Epithelial cell of esophagus (primary cell): ENCODE data around the gene GRPEL2.

ENCODE experiments used
- DNase-seq: peaks from one replicate; pipeline ENCODE4 v3.0.0; 2010; ENCODE audit warnings: low read depth
- H3K4me3 ChIP-seq: 2 replicates; pipeline ENCODE4 v1.5.1; 2011; ENCODE audit warnings: mild to moderate bottlenecking, low read length, control low read depth
- TF ChIP-seq, protein P1 (sequence below): IDR thresholded peaks from 2 replicates; pipeline ENCODE4 v1.5.1; 2011; ENCODE audit warnings: low read depth, mild to moderate bottlenecking, low read length, control low read depth, inconsistent platforms; ENCODE audit not compliant: insufficient read depth; ENCODE audit errors: missing control alignments

Gene GRPEL2

DNA sequence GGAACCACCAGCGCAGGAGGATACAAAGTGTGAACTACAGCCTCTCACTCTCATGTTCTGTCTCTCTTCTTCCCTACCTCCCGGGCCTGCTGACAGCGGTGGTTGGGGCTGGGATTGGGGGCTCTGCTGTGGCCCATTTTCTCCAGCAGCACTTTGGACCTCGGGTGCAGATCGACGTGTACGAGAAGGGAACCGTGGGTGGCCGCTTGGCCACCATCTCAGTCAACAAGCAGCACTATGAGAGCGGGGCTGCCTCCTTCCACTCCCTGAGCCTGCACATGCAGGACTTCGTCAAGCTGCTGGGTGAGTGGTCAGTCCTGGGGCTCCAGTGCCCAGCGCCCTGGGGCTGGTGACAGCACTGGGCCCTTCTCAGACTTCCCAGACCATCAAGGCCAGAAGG, 17.2 kb downstream of the GRPEL2 start:
- no peak for DNase-seq
- TF ChIP-seq, protein P1, sequence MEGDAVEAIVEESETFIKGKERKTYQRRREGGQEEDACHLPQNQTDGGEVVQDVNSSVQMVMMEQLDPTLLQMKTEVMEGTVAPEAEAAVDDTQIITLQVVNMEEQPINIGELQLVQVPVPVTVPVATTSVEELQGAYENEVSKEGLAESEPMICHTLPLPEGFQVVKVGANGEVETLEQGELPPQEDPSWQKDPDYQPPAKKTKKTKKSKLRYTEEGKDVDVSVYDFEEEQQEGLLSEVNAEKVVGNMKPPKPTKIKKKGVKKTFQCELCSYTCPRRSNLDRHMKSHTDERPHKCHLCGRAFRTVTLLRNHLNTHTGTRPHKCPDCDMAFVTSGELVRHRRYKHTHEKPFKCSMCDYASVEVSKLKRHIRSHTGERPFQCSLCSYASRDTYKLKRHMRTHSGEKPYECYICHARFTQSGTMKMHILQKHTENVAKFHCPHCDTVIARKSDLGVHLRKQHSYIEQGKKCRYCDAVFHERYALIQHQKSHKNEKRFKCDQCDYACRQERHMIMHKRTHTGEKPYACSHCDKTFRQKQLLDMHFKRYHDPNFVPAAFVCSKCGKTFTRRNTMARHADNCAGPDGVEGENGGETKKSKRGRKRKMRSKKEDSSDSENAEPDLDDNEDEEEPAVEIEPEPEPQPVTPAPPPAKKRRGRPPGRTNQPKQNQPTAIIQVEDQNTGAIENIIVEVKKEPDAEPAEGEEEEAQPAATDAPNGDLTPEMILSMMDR: no peak
- no peak overlapping the region for H3K4me3 ChIP-seq

DNA sequence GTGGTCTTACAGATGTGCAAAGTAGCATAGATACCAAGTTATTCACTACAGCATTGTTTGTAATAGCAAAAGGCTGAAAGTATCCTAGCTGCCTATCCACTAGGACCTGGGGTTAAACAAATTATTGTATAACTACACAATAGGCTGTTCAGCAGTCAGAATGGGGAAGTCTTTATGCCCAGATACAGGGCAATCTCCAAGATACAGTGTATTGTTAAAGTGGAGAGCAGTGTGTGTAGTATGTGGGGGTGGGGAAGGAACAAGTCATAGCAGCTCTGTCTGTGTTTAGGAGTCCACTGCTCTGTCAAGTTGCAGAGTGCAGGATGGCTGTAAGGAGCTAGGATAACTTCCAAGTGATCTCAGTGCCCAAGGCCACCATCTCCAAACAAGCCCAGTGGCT, 18.1 kb downstream of the GRPEL2 start:
- no peak overlapping the region for H3K4me3 ChIP-seq
- no peak for DNase-seq
- TF ChIP-seq, protein P1: no peak

DNA sequence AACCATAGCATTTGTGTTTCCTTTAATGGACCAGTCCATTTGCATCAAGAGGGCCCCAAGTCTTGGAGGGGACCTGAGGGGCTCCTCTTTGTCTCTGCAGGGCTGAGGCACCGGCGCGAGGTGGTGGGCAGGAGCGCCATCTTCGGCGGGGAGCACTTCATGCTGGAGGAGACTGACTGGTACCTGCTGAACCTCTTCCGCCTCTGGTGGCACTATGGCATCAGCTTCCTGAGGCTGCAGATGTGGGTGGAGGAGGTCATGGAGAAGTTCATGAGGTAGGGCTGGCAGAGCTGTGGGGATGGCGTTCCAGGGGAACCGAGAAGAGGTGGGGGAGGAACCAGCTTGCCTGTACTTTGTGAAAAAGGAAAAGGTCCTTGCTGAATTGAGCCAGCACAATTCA, 18.6 kb downstream of the GRPEL2 start:
- TF ChIP-seq, protein P1: no peak
- no peak for DNase-seq
- no peak overlapping the region for H3K4me3 ChIP-seq

DNA sequence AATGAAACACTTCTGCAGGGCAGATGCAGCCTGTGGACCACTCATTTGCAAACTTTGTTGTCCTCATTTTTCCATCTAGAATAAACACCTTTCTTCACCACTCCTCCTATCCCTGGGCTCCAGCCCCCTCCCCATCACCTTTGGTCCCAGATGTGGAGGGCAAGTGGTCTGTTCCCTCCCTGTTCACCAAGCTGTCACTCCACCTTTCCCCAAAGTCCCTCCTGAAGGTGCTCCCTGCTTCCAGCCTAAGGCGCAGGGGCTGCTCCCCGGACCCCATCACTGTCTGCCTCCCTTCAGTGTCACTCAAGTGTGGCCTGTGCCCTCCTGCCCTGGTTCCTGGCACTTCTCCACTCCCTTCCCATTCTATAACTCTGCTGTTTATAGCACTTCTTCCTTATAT, 19.4 kb downstream of the GRPEL2 start:
- DNase-seq: no peak
- TF ChIP-seq, protein P1: no peak
- H3K4me3 ChIP-seq: no peak overlapping the region

DNA sequence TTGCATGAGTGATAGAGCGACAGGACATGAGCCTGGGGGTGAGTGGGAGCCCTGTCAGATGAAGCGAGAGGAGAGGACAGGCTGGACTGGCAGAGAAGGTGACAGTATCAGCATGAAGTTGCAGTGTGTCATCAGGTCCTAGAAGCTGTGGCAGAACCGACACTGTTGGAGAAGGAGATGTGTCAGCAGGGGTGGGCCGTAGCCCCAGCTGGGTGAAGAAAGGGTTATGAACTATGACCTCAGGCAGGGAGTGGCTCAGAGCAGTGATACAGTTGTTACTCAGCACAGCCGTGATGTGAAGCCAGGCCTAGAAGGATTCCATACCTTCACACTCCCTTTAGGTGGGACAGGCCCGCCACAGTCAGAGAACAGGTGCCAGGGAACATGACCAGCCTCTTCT, 20.1 kb downstream of the GRPEL2 start:
- TF ChIP-seq, protein P1: no peak
- no peak overlapping the region for H3K4me3 ChIP-seq
- peak; percentile 41 for DNase-seq

DNA sequence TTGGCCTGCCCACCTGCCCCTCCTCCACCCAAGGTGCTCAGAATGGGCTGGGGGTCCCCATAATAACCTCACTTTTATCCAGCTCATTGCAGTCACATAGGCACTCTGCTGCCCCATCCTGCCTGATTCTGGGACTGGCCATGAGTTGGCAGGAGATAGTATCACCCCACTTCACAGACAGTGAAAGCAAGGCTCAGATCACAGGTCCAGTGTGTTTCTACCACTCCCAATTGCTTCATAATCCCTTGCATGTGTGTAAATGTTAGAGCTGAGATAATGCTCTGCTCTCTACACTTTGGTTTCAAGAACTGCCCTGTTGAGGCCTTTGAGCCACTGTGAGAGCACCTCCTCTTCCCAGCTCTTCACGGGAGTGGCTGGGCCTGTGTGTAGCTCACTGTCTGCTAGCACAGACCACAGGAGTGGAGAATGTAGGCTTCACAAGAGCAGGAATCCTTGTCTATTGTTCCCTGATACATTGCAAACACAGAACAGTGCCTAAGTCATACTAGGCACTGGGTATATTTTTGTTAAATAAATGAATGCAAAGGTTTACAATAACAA, 20.9 kb downstream of the GRPEL2 start:
- no peak overlapping the region for H3K4me3 ChIP-seq
- TF ChIP-seq, protein P1: no peak
- no peak for DNase-seq

DNA sequence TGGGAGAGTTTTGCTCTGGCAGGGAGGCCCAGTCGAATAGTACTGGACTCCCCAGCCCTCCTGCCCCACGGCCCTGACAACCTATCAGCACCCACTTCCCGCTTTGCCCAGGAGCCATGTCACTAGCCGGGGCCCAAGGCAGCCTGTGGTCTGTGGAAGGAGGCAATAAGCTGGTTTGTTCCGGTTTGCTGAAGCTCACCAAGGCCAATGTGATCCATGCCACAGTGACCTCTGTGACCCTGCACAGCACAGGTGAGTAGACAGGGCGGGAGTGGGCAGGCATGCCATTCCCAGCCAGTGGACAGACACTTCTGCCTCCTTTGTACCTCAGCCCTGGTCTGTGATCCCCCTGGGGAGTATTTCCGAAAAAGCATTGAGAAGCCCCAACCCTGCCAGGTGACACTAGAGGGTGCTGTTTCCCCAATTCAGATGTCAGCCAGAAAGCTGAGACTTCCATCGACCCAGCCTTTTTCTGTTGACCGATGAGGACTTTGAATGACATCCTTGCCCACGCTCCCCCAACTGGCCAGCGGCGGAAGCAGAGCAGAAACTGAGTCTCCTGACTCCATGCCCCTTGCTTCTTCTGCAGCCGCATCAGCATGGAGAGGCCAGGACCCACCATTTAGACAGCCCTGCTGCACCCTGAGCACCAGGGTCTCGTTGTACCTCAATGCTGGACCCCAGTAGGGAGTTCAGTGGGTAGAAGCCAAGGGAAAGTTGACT, 22.1 kb downstream of the GRPEL2 start:
- TF ChIP-seq, protein P1: peak; percentile 87
- peak; percentile 65 for DNase-seq
- no peak overlapping the region for H3K4me3 ChIP-seq
